GM12874 (cell line): ENCODE results near the gene ANKRD16.

Experiments
- TF ChIP-seq, protein P1 (sequence below): IDR thresholded peaks from 2 replicates; pipeline ENCODE4 v1.5.1; 2011; ENCODE audit warnings: low read depth, mild to moderate bottlenecking, control low read depth, low read length, moderate library complexity; ENCODE audit not compliant: insufficient read depth

Gene ANKRD16

DNA sequence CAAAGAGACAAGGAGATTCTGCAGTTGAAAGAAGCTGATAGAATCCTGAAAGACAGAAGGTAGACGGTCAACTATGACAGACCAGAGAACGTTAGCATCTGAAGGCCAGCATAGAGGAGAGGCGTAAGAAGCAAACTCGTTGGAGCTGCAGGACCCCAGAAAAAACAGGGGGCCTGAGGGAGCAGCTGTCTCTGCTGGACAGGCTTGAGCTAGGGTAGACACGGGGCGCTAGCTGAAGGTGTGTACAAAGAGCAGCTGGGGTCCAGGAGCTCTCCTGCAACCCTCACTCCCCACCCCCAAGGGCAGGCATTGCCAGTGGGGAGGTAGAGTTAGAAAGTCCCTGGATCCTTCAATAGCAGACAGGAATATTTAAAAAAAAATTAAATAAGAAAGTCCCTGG is 61.9 kb downstream of the ANKRD16 start:
- TF ChIP-seq, protein P1, sequence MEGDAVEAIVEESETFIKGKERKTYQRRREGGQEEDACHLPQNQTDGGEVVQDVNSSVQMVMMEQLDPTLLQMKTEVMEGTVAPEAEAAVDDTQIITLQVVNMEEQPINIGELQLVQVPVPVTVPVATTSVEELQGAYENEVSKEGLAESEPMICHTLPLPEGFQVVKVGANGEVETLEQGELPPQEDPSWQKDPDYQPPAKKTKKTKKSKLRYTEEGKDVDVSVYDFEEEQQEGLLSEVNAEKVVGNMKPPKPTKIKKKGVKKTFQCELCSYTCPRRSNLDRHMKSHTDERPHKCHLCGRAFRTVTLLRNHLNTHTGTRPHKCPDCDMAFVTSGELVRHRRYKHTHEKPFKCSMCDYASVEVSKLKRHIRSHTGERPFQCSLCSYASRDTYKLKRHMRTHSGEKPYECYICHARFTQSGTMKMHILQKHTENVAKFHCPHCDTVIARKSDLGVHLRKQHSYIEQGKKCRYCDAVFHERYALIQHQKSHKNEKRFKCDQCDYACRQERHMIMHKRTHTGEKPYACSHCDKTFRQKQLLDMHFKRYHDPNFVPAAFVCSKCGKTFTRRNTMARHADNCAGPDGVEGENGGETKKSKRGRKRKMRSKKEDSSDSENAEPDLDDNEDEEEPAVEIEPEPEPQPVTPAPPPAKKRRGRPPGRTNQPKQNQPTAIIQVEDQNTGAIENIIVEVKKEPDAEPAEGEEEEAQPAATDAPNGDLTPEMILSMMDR = no peak

GRCh38 chr10:5818894-5819293 is 70.8 kb downstream of the ANKRD16 start:
- TF ChIP-seq, protein P1 = no peak

GRCh38 chr10:5818048-5818331 is 71.7 kb downstream of the ANKRD16 start:
- TF ChIP-seq, protein P1 = no peak

DNA sequence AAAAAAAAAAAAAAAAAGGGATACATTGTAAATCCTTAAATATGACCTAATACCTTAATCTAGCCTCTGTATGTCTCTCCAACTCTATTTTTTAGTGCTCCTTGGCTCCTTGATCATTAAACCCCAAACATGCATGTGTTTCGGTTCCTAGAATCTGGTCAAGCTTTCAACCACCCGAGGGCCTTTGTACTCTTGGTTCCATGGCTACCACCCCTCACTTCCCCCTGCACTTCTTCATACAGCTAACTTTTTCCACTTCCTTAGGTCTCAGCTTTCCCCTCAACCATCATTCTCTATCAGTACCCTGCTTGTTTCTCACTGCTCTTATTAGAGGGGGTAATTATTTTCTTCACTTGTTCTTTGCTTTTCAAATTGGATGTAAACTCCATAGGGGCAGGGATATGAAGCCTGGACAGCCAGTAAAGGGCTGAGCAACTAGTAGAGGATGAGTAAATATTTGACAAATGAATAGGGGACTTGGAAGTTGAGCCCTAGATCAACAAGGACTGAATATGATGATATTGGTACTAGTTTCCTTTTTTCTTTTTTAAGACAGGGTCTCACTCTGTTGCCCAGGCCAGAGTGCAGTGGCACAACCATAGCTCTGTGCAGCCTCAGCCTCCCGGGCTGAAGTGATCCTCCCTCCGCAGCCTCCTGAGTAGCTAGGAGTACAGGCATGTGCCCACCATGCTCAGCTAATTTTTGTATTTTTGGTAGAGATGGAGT is 72.2 kb downstream of the ANKRD16 start:
- TF ChIP-seq, protein P1 = no peak

- TF ChIP-seq, protein P1 = no peak
Measured at GRCh38 chr10:5816170-5816569, 73.5 kb downstream of the ANKRD16 start.

DNA sequence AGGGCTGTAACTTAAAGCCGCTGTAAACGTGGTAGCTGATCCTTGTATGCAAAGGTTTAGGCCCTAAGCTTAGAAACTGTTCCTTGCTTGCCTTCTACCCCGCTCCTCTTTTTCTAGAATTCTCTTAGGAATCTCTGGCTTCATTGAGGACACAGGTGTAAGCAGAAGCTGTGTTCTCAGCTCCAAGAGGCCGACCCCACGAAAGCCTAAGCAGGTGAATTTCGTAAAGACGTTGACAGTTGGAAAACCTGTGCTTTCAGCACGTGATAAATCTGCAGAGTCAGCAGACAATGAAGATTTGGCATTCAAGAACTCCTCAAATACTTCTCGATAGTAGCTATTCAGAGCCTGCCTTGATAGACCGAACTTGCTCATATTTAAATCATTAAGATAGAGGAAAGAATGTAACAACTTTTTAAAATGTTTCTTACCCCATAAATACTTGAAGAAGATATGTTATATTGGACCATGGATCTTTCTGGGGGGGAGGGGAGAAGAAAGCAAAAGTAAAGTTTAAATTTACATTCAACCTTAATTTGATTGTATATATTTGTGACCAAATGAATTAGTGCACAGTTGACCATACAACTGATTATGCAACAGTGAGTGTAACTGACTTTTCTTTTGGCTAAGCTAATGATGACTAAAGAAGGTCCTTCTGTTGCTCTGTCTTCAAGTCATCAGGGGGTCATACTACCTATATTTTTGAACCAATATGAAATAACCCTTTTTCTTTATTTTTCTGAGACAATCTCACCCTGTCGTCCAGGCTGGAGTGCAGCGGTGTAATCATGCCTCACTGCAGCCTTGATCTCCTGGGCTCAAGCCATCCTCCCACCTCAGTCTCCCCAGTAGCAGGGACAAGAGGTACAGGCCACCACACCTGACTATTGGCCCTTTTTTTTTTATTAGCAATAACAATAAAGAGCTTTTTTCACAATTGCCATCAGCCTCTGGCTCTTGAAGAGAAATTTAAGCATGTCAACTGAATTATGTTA is 75.3 kb downstream of the ANKRD16 start:
- TF ChIP-seq, protein P1 = no peak

GRCh38 chr10:5813341-5814109 is 76.2 kb downstream of the ANKRD16 start, which contains the start of gene GDI2:
Gene GDI2, minus strand, starts transcription at chr10:5813434. Its CDS starts 176 bp downstream, at chr10:5813258.
- TF ChIP-seq, protein P1 = no peak
